HG02763 (cell line): ENCODE data around the gene CACNA1F.

Experiments used
- ATAC-seq: cut with Tn5 transposase; IDR thresholded peaks from one replicate; pipeline ENCODE4 v1.9.1; 2021; ENCODE audit warnings: mild to moderate bottlenecking, moderate library complexity; ENCODE audit not compliant: unreplicated experiment

Gene CACNA1F

GRCh38 chrX:49233176-49233575, at the start of gene CACNA1F:
CACNA1F (minus strand) TSS chrX:49233340; CDS start chrX:49233309, 31 bp downstream.
- no peak for ATAC-seq

GRCh38 chrX:49282647-49283011, 49.5 kb upstream of the CACNA1F start:
- no peak for ATAC-seq

GRCh38 chrX:49278081-49278480, 44.9 kb upstream of the CACNA1F start:
- ATAC-seq, result no peak

- no peak for ATAC-seq
Measured at GRCh38 chrX:49277535-49277830, 44.3 kb upstream of the CACNA1F start.

- ATAC-seq, result no peak
Measured at GRCh38 chrX:49276671-49277534, 43.8 kb upstream of the CACNA1F start.

- ATAC-seq, result no peak
Measured at GRCh38 chrX:49276207-49276606, 43.1 kb upstream of the CACNA1F start.

GRCh38 chrX:49273181-49273727, 40.1 kb upstream of the CACNA1F start:
- no peak for ATAC-seq

- no peak for ATAC-seq
Measured at GRCh38 chrX:49272421-49272820, 39.3 kb upstream of the CACNA1F start.

- ATAC-seq, result no peak
Measured at GRCh38 chrX:49271341-49271740, 38.2 kb upstream of the CACNA1F start.

- ATAC-seq, result no peak
Measured at GRCh38 chrX:49270249-49270921, 37.2 kb upstream of the CACNA1F start.

GRCh38 chrX:49269767-49270248, 36.7 kb upstream of the CACNA1F start, which contains the start of gene PPP1R3F:
PPP1R3F (plus strand) TSS chrX:49269793; CDS start chrX:49269870, 77 bp downstream.
- peak; percentile 22 for ATAC-seq

GRCh38 chrX:49269010-49269766, 36.0 kb upstream of the CACNA1F start:
- ATAC-seq, result peak; percentile 82

GRCh38 chrX:49268702-49269009, 35.5 kb upstream of the CACNA1F start:
- ATAC-seq, result no peak

GRCh38 chrX:49266523-49267445, 33.6 kb upstream of the CACNA1F start:
- no peak for ATAC-seq

- no peak for ATAC-seq
Measured at GRCh38 chrX:49264460-49264859, 31.3 kb upstream of the CACNA1F start, which contains the start of gene FOXP3. FOXP3 (minus strand) TSS chrX:49264710; CDS start chrX:49258505, 6,205 bp downstream.

- no peak for ATAC-seq
Measured at GRCh38 chrX:49263631-49264030, 30.5 kb upstream of the CACNA1F start.

GRCh38 chrX:49262603-49263002, 29.5 kb upstream of the CACNA1F start:
- no peak for ATAC-seq

- no peak for ATAC-seq
Measured at GRCh38 chrX:49260221-49260985, 27.3 kb upstream of the CACNA1F start.

GRCh38 chrX:49258749-49259124, 25.6 kb upstream of the CACNA1F start:
- no peak for ATAC-seq
